ENCODE measurements around the gene PTTG1IP2. TPM values are rescaled to one million over a fixed set of nuclear protein-coding genes. Genes with fewer than 3 reads are reported as not detected.

PTTG1IP2 gene
- total RNA-seq = not detected in 2 replicates

DNA sequence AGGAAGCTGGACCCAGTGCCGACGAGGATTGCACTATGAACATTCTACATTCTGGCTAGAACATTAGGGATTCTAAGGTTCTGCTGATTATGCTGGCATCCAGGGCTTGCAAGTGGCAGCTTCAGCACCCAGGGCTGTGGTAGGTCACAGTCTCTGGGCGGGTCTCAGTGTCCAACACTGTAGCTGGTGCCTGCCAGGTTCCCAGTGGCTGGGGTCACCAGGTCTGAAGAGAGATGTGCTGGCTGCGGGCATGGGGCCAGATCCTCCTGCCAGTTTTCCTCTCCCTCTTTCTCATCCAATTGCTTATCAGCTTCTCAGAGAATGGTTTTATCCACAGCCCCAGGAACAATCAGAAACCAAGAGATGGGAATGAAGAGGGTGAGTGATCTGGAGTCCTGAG lies at the start of gene PTTG1IP2:
TSS of gene PTTG1IP2 (plus strand) at position 86 of the 400 bp plus-strand sequence. CDS start at position 234, 148 bp downstream.

Other genes with a start within 250 kb of the PTTG1IP2 start
- 2.3 and 2.7 TPM in 2 replicates for gene CFAP69, start 224.5 kb upstream of the PTTG1IP2 start, total RNA-seq
- not detected in 2 replicates for gene FAM237B, start 148.3 kb upstream of the PTTG1IP2 start, total RNA-seq
- 11.8 and 20.4 TPM in 2 replicates for gene GTPBP10, start 122.9 kb upstream of the PTTG1IP2 start, total RNA-seq
- 18.5 and 39.6 TPM in 2 replicates for gene CLDN12, start 66.2 kb upstream of the PTTG1IP2 start, total RNA-seq
- gene CDK14, start 126.7 kb downstream of the PTTG1IP2 start, total RNA-seq = 15.4 and 16.1 TPM in 2 replicates